GM19328 (cell line): ENCODE measurements around the gene CREB3.

Experiments used
- ATAC-seq: cut with Tn5 transposase; IDR thresholded peaks from one replicate; pipeline ENCODE4 v1.9.1; 2021; ENCODE audit warnings: mild to moderate bottlenecking, moderate library complexity; ENCODE audit not compliant: unreplicated experiment

CREB3 gene, protein sequence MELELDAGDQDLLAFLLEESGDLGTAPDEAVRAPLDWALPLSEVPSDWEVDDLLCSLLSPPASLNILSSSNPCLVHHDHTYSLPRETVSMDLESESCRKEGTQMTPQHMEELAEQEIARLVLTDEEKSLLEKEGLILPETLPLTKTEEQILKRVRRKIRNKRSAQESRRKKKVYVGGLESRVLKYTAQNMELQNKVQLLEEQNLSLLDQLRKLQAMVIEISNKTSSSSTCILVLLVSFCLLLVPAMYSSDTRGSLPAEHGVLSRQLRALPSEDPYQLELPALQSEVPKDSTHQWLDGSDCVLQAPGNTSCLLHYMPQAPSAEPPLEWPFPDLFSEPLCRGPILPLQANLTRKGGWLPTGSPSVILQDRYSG

DNA sequence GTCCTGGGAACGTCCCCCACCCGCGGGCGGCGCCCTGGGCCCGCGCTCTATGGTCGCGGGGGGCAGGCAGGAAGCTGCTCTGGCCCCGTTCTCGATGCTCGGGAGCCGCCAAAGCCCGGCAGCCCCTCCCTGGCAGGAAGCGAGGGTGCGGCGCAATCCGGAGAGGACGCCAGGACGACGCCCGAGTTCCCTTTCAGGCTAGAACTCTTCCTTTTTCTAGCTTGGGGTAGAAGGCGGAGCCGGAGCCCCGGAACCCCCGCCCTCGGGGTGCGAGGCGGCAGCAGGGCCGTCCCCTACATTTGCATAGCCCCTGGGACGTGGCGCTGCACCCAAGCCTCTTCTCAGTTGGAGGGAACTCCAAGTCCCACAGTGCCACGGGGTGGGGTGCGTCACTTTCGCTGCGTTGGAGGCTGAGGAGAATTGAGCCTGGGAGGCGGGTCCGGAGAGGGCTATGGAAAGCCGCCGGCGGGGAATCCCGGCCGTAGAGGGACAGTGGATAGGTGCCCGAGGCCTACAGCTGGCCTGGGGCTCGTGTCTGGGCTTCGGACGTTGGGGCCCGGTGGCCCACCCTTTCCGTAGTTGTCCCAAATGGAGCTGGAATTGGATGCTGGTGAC, at the start of gene CREB3, which contains the start of gene TLN1:
Gene CREB3 (plus strand): TSS at position 482 of the 615 bp plus-strand sequence. CDS start 107 bp downstream, at position 589.
Gene TLN1 (minus strand): TSS at position 11 of the 615 bp plus-strand sequence. CDS start 6,501 bp downstream, outside the sequence.
- peak; percentile 80 for ATAC-seq

DNA sequence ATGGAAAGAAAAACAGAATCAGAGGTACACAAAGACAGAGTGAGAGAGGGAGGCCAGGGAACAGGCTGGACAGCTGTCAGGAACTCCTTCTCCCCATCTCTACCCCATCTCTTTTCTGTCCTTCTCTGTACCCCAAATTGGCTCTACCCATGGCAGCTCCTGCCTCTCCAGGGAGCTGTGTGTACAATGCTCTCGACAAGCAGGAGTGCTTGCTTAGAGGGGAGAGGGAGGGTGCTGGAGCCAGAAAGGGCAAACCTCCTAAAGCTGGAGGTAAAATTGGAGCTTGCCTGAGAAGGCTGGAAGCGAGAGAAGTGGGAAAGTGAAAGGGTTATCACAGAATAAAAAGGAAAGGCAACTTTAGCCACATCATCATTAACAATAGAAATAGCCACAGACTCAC, 49.1 kb upstream of the CREB3 start:
- no peak for ATAC-seq

DNA sequence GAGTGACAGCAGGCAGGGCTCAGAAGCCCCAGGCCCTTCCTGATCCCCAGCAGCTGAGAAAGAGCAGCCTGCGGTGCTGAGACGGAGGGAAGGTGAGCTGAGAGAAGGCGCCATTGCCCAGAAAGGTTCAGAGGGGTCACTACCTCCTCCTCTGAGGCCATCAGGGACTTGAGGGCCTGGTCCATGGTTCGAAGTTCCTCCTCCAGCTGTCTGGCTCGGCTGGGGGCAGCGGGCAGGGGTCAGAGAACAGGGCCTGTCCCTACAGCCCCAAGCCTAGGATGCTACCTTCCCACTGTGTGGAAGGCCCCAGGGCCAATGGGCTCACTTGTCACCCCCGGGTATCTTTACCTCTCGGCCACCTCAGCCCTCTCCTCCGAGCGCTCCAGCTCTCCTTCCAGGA, 47.5 kb upstream of the CREB3 start:
- ATAC-seq = no peak

DNA sequence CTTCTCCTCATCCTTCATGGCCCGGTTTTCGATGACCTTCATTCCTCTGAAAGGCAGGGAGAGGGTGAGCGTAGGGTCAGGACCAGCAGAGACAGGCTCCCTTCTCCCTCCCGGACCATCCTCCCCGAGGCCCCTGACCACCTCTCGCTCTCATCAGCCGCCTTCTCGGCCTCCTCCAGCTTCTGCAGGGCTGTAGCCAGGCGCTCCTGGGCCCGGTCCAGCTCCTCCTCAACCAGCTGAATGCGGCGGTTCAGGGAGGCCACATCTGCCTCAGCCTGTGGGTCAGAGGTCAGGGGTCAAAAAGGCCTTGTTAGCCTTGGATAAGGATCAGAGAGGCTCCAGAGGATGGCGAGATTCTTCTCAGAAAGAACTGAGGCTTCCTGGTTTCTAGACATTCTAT, 47.0 kb upstream of the CREB3 start:
- ATAC-seq = no peak

DNA sequence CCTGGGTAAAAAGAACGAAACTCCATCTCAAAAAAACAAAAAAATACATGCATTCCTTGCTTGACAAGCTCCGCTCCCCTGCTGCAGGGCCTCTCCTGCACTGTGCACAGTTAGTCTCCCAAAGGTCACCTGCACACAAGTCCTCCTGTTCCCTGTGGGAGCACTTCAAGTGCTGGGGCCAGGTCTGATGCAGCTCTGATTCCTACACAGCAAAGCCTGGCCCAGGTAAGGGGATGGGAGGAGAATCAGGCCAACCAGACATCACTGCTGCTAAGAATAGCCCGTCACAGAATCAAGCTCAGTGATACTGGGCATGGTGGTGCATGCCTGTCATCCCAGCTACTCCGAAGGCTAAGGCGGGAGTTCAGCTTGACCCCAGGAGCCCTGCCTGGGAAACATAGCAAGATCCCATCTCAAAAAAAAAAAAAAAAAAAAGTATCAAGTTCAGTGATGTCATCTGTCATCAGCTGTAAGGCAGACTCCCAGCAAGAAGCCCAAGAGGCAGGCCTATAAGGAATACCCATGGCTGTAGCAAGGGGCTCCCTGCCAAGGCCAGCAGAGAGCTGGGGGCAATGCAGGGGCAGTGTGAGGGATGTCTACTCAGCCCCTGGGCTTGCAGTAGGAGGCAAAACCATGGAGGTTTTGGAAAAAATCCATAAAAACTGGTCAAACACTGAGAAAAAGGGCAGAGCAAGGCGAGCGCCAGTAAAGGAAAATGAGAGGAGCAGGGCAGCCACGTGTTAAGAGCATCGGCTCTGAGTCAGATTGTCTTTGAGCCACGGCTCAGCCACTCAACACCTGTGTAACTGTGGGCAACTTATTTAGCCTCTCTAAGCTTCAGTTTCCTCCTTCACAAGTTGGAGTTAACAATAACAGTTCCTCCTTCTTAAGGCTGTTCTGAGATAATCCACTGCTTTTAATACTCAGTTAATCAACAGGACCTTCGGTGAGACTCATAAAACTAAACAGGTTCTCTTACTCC, 46.0 kb upstream of the CREB3 start:
- no peak for ATAC-seq

DNA sequence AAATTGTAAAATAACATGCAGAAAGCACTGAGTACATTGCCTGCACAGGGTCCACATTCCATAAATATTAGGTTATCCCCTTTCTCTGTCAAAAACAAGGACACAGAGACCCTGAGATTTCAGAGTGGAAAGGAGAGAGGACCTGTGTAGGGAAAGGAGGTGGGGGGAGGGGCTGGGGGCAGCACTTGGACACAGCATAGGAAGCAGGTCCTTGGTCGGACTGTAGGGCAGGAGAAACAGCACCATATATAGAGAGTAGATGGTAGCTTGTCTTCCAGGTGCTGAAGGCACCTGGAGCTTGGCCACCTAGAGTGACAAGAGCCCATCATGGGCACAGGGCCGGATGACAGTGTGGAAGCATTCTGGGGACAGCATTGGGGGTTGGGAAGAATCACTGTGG, 45.2 kb upstream of the CREB3 start:
- no peak for ATAC-seq

DNA sequence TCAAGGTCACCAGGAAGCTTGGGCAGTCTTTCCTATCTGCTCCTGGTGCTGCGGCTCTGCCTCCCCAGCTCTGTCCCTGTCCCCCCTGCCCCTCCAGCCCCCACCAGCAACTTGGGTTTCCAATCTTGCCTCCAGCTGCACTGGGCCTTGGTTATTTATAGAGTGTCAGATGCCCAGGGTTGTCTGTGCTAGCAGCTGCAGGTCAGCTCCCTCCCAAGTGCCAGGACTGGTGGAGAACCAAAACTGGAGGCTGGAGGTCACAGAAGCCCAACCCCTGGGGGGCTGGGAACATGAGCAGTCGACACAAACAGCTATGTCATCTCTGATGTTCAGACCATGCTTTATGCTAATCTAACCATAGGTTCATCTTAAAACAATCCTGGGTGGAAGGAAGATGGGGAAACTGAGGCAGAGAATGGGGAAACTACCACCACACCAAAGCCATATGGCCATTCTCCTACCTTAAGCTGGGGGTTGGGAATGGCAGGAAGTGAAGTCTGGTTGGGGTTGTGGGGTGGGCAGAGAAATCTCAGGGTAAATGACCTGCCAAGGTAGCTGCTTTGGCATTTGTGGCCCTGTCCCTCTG, 44.4 kb upstream of the CREB3 start:
- ATAC-seq = no peak

DNA sequence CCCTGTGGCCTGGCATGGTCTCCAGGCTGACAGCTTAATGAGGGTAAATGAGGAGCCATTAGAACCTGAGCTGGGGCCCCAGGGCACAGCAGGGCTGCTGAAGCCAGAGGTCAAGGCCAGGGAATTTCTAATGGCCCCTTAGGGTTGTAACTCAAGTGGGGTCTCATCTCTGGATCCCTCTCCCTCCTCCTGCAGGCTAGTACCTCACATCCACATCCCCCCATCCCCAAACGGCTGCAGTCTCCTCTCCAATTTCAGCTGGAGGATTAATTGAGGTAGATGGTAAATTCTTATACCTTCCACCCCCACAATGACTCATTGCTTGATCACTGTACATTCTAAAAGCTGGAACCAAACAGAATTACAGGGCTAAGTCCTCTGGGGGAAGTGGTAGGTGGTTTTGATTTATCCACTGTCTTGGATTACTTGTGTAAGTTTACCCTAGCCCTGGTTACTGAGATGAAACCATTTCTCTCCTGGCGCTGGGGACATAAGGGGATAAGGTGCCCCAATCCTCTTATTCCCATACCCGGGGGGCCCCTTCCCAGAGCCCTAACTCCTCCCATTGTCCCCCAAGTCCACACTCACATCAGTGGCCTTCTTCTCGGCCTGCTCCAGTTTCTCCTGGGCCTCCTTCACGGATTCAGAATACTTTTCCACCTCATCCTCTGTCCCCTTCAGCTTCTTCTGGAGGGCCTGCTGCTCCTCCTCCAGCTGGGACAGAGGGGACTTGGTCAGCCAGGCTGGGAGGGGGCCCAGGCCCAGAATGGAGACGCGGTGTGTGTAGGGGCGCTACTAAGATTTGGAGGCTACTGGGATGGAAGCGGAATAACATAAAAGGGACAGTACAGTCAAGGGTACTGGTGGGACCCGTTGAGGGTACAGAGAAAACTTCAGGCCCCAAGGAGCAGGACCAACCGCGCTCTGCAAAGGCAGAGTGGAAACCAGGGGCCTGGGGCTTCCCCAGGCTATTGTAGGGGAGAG, 43.6 kb upstream of the CREB3 start:
- no peak for ATAC-seq

DNA sequence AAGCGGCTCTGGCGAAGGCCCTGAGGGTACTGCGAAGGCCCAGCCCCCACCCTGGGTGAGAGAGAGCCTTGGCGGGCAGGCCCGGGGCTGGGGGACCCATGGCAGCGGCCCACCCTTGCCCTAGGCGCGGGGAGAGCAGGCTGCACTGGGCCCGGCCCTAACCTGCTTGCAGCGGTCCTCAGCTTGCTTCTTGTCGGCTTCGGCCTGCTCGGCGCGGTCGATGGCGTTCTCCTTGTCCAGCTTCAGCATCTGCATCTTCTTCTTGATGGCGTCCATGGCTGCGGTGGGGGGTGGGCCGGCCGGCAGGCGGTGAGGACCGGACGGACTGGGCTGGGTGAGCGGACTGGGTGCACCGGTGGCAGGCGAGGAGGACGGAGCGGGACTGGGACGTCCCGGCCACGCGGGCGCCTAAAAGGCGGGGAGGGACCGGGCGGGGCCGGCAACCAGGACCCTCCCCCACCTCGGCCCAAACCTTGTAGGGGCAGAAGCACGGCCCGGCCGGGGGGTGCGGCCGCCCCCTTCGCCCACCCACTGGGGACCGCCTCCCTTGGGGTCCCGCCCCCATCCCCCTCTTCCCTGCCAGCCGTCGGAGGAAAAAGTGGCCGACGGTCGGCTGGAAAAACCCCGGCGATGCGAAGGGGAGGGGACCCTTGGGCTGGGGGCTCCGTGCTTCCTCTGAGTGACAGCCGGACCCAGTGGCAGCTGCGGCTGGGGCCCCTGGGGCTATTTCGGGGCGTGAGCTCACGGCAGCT, 42.7 kb upstream of the CREB3 start, which contains the start of gene TPM2:
Gene TPM2 (minus strand): TSS at position 384 of the 752 bp plus-strand sequence. CDS start 108 bp downstream, at position 276.
- ATAC-seq = no peak

DNA sequence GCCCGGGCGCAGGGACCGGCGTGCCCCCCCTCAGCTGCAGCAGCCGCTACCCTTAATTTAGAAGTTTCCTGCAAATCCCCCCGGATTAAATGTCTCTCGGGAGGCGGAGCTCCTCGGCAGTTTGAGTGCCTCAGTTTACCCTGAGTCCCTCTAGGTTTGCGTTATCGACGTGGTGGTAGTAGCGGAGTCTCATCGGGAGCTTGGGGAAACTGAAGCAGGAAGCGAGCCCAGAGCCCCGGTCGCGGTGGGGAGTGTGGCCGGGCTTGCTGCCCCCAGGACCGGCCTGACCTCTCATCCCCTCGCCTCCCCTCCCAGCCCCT, 42.2 kb upstream of the CREB3 start:
- ATAC-seq = no peak

DNA sequence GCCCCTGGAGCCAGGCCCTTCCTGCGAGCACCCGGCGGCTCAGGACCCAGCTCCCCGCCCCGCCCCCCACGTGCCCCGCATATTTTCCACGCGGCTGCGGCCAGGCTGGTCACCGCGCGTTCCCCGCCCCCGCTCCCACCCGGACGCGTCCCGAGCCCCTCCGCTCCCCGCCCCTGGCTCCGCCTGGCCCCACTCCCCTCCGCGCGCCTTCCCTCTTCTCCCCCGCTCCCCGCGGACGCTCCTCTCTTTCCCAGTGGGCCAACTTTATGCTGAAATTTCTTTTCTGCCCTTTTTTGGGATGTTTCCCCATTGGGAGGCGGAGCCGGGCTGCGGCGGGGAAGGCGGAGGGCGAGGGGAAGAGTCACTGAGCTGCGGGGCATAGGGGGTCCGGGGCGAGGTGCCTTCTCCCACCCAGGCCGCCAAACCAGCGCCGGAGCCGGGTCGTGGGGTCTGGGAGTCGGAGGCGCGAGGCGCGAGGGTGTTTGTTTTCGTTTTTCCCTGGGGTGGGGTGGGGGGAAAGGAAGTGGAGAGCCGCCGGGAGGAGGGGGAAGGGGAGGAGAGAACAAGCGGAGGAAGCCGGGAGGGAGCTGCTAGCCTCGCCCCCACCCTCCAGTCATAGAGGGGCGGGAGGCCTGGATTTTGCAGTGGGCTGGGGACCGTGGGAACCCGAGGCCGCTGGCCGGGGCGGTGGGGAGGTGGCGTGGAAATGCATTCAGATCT, 41.7 kb upstream of the CREB3 start:
- no peak for ATAC-seq

DNA sequence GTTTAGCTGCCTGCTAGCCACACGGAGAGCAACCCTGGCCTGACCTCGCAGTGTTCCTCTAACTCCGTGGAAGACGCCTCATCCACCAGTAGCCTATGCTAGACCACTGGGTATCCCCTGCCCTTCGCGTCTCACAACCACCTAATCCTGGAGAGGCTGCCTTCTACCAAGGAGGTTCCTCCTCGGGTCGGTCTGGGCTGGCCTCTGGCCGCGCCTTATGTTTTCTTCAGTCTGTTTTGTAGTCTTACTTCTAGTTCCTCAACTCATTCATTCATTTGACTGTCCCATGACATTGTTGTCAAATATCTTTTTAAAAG, 41.2 kb upstream of the CREB3 start:
- ATAC-seq = no peak

DNA sequence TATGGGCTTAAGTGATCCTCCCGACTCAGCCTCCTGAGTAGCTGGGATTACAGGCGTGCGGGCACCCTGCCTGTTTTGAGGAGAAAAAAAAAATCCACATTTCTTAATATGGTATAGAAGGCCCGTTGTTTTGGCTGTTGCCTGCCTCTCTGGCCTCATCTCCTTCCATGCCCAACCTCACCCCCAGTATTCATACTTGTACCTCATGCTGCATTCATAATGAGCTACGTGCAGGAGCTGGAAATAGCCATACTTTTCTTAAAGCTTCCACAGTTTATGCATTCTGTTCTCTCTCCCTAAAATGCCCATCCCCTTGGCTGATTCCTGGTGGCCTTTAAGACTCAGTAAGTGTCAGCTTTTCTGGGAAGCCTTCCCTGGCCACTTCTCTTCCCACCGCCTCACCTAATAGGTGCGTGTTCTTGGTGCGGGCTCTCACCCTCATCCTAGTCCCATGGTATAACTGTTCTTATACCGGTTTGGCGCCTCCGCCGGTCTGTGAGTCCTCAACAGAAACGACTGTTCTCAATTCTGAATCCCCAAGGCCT, 40.6 kb upstream of the CREB3 start:
- no peak for ATAC-seq

DNA sequence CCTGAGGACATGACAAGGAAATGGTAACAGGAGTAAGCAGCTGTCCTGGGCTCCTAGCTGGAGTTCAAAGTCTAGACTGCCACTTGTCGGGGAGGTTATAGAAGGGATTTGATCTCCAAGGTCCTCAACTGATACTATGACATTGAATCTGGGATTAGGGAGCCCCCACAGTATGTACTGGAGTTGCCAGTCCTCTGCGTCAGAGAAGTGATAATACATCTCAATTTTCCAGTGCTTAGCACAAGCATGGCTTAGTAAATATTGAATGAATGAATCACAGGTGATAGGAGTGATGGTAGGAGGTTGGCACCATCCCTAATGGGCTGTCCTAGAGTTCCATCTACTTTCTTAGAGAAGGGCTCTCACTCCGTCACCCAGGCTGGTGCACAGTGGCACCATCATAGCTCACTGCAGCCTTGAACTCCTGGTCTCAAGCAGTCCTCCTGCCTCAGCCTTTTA, 36.5 kb upstream of the CREB3 start:
- no peak for ATAC-seq

DNA sequence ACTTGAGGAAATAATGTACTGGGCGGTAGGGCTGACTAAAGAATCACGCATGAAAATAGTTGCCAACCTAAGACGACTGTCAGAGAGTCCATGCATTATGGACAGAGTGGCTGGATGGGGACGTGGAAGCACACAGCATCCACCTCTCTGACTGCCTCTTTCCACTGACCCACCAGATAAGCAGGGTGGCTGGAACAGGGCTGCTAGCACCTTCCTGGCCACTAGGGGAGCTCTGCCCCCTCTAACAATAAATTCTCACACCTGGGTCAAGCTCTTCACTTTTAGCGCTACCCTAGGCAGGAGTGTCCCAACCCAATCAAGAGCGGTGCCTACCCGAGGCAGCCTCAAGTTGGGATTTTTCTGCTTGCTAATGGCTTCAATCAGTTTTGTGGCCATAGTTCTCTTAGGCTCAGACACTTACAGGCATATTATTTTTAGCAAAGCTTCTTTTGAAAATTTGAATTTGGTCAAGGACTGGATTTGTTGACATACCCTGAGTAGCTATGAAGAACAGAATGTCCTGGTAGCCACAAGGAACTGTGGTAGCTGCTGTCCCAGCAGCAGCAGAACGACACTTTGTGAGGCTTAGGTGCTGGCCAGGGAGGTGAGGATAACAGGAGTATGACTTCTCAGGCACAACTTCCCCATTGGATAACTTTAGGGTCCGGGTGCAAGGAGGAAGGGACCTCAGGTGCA, 35.8 kb upstream of the CREB3 start:
- ATAC-seq = peak; percentile 70

DNA sequence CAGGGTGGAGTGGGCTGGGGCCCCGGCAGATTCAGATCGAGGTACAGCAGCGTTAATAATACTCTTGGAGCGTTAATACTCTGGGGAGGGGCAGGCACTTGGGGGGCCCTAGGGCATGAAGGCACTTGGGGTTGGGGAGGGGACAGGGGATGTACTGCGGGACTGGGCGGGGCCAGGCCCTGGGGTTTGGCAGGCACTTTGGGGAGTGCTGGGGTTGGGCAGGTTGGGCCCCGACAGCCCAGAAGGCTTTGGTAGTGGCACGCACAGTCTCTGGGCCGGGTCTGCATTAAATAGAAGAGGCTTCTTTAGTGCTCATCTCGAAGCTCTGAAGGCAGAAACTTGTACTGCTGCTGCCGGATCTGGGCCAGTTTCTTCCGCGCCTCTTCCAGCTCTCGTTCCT, 35.0 kb upstream of the CREB3 start:
- ATAC-seq = no peak

DNA sequence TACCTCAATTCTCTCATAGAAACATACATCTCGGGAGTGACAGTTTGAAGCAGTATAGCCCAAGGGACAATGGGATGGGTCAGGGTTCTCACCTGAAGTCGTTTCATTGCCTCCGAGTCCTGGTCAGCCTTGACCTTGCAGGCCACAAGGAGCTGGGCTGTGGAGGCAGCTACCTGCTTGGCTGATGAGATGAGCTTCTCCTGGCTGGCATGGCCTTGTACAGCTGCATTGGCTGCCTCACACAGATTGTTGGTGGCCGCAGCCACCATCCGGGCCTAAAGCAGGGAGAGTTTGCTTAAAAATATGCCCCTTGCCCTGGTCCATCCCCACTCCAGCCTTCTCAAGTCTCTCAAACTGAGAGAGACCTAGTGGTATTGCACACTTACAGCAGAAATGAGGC, 34.2 kb upstream of the CREB3 start:
- no peak for ATAC-seq

DNA sequence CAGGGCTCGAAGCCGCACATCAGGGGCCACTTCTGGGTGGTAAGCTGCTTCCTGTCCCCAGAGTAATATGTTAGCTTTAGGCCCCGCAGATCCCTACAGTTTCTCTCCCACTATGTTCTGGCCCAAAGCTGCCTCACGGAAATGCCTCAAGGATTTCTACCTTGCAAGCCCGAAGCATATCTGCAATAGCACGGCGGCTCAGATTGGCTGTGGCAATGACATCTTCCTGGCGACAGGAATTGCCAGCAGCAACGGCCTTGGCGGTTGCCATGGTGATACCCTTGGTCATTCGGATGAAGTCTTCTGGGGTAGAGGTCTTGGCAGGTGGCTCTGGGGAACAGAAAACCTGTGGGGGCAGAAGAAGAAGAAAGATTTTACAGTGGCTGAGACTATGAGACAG, 32.4 kb upstream of the CREB3 start:
- ATAC-seq = no peak
